HG03432 (cell line): ENCODE data around the gene RIMS4.
"Not testable (repeated sequence)": the region's sequence is repeated elsewhere in the genome, so short reads cannot be mapped to it uniquely, and the experiment has no call there.

ENCODE experiments used
- ATAC-seq: cut with Tn5 transposase; IDR thresholded peaks from one replicate; pipeline ENCODE4 v1.9.1; 2021; ENCODE audit warnings: mild to moderate bottlenecking, moderate library complexity; ENCODE audit not compliant: unreplicated experiment

RIMS4 gene

DNA sequence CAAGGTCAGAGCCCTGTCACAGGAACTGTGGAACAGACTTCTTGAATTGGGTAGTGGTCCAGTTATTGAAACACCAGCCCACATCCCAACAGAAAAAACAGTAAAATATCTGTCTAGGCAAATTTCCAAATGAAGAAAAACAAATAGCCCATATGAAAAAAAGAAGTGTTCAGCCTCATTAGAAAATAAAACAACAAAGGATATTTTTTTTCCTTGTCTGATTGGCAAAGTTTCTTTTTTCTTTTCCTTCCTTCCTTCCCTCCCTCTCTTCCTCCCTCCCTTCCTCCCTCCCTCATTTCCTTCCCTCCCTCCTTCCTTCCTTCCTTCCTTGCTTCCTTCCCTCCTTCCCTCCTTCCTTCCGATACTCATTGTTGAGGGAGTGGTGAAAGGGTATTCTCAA is 20.6 kb upstream of the RIMS4 start:
- ATAC-seq = no peak

GRCh38 chr20:44830523-44830922 is 20.2 kb upstream of the RIMS4 start:
- no peak for ATAC-seq

DNA sequence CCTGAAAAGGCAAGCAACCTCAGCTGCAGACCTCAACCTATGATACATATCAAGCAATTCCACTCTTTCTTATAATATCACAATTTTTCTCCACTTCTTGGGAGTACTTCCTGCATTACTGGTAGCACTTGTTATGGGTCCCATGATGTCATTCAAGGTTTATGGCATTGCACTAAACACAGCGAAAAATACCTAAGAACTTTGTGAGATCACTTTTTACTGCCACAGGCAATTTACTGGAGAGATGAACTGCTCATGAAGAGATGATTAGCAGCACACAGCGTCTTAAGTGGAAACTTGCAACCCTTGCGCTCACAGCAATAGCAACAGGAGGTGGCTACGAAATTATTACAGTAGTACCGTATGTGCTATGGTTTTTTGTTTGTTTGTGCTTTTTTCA is 19.3 kb upstream of the RIMS4 start:
- no peak for ATAC-seq

DNA sequence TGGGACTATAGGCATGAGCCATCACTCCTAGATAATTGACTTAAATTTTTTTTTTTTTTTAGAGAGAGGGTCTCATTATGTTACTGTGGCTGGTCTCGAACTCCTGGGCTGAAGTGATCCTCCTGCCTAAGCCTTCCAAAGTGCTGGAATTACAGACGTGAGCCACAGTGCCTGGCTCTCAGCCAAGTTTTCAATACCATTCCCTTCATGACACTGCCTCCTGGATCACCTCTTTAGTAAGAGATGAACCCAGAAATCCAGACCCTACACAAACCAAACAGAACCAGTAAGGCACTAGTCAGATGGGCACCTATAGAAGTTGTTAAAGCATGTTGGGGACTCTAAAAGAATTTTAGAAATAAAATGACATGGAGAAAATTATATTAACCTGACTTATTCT is 18.3 kb upstream of the RIMS4 start:
- no peak for ATAC-seq

DNA sequence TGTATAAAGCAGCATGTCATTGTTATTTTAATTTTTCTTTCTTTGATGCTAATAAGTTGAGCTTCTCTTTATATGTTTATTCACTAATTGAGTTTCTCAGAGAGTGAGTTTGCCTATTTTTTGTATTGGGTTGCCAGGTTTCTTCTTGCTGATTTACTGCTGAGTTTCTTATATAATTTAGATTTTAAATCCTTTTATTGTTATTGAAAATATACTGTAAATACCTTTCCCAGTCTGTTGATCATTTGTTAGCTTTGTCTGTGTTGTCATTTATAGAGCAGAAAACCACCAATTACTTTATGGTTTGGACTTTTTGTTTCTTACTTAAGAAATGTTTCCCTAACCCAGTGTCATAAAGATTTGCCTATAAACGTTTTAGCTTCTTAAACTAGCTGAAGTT is 17.1 kb upstream of the RIMS4 start:
- ATAC-seq = no peak

DNA sequence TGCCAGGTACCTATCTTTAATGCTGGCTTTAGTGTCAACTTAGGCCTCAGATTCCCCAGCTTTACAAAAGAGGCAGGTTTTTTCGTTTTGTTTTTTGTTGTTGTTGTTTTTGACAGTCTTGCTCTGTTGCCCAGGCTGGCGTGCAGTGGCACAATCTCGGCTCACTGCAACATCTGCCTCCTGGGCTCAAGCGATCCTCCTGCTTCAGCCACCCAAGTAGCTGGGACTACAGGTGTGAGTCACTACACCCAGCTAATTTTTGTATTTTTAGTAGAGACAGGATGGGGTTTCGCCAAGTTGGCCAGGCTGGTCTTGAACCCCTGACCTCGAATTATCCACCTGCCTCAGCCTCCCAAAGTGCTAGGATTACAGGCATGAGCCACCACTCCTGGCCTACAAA is 11.2 kb upstream of the RIMS4 start:
- ATAC-seq = not testable (repeated sequence)

DNA sequence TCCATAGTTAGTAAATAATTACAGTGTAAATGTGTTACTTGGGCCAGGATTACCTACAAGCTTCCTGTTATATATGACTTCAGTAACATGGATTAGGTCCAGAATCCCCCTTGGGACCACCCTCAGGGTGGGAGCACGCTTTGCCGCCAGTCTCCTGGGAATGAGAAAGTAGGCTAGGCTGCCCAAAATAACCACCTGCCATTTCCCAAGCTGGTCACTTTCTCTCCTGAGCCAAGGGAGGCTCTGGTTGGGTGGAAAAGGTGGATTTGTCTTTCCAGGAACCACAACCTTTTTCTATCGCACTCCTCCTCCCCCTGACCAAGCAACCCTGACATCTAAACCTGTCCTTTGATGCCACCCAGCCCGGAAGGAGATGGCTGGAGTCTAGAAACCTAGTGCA is 9.6 kb upstream of the RIMS4 start:
- no peak for ATAC-seq

DNA sequence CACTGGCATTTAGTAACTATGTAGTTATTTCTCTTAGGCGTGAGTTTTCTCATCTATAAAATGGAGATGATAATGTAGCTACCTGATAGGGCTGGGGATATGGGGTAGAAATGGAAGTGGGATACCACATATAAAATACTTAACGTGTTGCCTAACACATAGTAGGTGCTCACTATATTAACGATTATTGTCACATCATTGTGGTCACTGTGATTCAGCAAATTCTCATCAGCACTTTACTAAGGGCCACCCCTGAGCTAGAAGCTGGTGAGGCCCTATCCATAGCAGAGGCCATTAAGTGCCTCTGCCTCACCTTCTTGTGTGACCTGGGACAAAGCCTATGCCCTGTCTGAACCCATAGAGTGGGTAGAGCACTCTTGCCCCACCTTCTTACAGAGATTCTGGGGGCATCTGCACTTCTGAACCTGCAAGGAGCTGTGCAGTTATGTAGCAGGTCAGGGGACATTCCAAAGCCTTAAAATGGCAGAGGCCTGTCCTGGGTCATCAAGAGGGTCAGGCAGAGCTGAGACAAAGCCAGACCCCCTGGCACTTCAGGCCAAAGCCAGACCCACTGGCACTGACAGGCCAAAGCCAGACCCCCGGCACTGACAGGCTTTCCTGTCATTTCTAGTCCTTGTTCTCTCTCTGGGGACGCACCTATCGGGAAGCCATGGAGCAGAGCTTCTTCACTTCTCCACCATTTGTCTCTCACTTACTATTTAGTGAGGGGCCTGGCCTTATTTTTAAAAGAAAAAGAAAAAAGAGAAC is 7.0 kb upstream of the RIMS4 start:
- ATAC-seq = no peak

DNA sequence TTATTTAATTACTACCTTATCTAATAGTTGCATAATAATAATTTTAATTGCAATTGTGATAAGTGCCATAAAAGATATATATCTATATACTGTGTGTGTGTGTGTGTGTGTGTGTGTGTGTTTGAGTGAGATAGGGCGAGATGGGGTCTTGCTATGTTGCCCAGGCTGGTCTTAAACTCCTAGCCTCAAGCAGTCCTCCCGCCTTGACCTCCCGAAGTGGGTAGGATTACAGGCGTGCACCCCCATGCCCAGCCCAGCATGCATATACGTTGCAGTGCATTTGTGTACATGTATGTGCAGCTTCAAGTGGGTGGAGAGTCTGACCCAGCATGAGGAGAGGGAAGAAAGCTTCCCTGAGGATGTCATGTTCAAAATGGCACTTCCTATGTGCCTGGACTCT is 4.6 kb upstream of the RIMS4 start:
- no peak for ATAC-seq

- ATAC-seq = no peak
Measured at GRCh38 chr20:44811150-44811685, 872 bp upstream of the RIMS4 start.

DNA sequence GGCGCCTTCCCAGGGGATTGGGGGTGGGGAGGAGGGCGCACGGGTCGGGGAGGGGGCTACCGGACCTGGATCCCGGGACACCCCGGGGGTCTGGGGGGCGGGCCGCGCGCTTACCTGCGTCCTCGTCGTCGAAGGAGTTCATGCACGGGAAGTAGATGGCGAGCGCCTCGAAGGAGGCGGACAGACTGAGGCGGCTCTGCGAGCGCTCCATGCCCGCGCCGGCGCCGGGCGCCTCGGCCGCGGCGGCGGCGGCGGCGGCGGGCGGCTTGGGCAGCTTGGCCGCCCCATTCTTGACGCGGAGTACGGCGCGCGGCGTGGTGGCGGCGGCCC is 320 bp downstream of the RIMS4 start:
- ATAC-seq = no peak

- ATAC-seq = no peak
Measured at GRCh38 chr20:44809380-44810060, 826 bp downstream of the RIMS4 start.

- ATAC-seq = no peak
Measured at GRCh38 chr20:44807684-44808056, 2.7 kb downstream of the RIMS4 start.

DNA sequence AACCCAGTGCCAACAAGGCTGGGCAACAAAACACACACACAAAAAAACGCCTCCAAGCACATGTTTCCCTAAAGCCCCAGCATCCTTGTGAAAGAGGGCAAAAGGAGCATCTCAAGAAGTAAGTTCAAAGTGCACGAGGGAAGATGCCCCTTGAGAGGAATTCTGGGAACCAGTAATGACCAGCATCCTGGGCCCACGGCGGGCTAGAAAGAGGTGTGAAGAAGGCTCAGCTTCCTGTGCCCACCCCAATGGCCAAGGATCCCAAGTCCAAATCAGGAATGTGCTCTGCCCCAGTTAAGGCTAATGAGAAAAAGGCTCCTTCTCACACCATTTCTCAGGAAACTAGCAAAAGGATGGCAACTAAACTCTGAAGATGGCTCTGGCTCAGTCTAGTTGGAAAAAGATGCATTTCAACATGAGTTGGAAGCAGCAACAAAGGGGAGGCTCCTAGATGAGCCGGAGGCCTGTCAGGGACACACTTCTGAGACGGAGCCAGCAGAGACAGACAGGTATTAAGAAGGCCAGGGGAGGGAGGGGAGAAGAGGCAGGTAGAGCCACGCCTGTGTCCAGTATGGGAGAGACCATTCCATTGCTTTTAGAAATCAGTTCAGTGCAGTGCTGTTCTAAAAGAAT is 3.2 kb downstream of the RIMS4 start:
- no peak for ATAC-seq

GRCh38 chr20:44805979-44806620 is 4.2 kb downstream of the RIMS4 start:
- ATAC-seq = no peak

GRCh38 chr20:44805335-44805978 is 4.9 kb downstream of the RIMS4 start:
- no peak for ATAC-seq

- no peak for ATAC-seq
Measured at GRCh38 chr20:44803383-44803941, 6.9 kb downstream of the RIMS4 start.

DNA sequence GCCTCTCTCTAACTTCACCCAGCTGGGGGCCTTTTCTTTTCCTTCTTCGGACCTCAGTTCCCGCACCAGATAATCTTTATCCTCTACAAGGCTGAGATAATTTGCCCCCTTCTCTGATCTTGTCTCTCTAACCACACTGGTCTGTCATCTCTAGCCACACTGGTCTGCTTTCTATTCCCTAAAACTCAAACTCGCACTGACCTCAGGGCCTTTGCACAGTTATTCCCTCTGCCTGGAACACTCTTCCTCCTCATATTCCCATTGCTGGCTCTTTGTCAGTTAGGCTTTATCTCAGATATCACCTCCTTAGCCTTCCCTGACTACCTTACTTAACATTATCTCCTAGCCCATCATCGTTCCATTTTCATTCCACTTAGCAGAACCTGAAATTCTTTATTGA is 7.6 kb downstream of the RIMS4 start:
- no peak for ATAC-seq

GRCh38 chr20:44800391-44801046 is 9.8 kb downstream of the RIMS4 start:
- no peak for ATAC-seq

GRCh38 chr20:44799691-44800090 is 10.7 kb downstream of the RIMS4 start:
- no peak for ATAC-seq
